Hepatocyte (in vitro differentiated cells): Measurements from ENCODE around the gene SLITRK1.

Experiments used
- CTCF ChIP-seq: fragments of 200-600 bp; sonication (generic); IDR thresholded peaks from 2 replicates; pipeline ENCODE4 v1.5.1; 2016; ENCODE audit warnings: antibody characterized with exemption, mild to moderate bottlenecking; ENCODE audit not compliant: poor library complexity
- EZH2 ChIP-seq: fragments of 200-600 bp; sonication (generic); IDR thresholded peaks from 2 replicates; pipeline ENCODE4 v1.6.1; 2016; ENCODE audit warnings: antibody characterized with exemption, mild to moderate bottlenecking, borderline replicate concordance

- TF ChIP-seq CTCF: no peak
- no peak for TF ChIP-seq EZH2
Measured at GRCh38 chr13:83853771-83854170, 28.5 kb downstream of the SLITRK1 start.
